Stimulated activated CD4-positive, alpha-beta T cell treated with anti-CD3 and anti-CD28 coated beads, Interleukin-4, amount 100 ng/mL, for 4 hours (primary cell): ENCODE data around the gene LMAN1.

Experiments
- DNase-seq, 2 experiments: peaks; one replicate each; pipeline ENCODE4 v3.0.0-alpha.2; 2020

LMAN1 gene

DNA sequence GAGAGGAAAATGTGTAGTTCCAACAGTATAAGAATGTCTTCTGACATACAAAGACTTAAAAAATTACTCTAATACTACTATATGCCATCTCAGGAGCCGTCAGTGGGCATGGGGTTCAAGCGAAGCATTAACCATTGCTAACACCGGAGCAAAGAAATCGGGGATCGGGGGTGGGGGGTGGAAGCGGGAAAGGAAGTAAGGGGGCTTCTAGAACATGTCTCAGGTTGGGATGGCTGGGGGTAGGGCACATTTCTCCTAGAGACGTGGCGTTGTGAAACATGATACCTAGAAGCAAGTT is 702 bp downstream of the LMAN1 start:
- no peak for DNase-seq

- DNase-seq, result peak in 1 of 2 experiments; percentile 17
Measured at GRCh38 chr18:59357928-59358327, 1.1 kb downstream of the LMAN1 start.

DNA sequence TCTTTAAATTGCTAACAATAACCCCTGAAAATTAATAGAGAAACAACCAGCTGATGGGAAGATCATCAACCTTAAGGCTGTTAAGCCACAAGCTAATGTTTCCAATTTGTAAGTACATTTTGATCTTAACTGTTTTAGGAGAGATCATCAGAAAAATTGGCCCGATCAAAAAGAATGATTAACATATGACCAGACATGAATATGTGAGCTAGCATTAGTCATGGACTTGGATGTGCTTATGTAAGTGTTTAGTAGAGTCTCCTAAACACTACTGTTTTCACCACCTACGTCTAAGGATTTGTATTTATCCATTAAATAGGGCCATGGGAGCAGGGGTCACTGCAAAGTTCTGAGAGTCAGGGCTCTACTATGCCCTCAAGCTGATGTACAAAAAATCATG is 4.3 kb downstream of the LMAN1 start:
- no peak for DNase-seq

DNA sequence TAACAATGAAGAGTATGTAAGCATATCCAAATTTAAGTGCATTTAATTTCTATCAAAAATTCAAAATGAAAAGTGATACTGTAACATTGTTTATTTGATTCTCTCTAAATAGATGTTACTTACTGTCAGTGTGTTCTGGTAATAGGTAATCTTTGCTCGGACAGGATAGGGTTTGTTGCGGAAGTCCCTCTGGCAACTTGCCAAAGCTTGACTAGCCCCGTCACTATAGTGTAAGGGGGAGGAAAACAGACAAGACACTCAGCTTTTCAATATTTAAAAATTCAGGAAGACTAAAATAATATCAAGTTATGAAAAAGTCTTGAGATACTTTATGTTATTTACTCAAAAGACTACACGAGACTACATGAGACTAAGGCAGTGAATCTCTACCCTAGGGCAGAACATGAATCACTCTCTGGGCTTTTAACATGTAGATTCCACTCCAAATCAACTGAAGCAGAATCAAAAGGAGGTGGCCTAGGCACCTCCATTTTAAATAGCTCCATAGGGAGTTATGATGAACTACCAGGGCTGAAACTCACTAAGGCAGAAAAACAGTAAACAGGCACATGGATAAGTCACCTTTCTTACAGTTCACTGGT is 5.9 kb downstream of the LMAN1 start:
- no peak for DNase-seq

DNA sequence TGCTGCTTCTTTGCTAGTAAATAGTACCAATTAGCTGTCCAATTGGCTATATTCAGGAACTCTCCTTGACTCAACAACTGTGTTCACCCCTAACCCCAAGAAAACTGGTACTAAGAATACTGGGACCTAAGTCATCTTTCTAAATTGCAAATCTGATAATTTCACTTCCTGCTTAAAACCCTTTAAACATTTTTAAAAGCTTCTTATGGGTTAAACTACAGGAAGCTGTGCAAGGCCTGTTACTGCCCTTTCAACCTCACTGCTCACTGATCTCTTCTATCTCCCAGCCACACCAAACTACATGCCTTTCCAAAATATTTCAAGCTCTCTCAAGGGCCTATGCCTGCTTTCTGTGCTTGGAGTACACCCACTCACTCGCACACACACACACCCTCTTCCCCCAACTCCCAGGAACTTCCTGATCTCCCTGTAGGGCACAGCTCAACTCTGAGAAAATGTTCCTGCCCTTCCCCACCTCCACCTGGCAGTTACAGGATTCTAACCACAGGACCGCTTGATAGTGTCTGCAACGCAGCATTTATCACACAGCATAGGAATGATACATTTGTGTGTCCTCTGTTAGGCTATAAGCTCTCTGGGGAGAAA is 6.7 kb downstream of the LMAN1 start:
- DNase-seq, result no peak

- DNase-seq, result no peak
Measured at GRCh38 chr18:59345556-59345955, 13.5 kb downstream of the LMAN1 start.

- DNase-seq, result no peak
Measured at GRCh38 chr18:59344996-59345395, 14.1 kb downstream of the LMAN1 start.

DNA sequence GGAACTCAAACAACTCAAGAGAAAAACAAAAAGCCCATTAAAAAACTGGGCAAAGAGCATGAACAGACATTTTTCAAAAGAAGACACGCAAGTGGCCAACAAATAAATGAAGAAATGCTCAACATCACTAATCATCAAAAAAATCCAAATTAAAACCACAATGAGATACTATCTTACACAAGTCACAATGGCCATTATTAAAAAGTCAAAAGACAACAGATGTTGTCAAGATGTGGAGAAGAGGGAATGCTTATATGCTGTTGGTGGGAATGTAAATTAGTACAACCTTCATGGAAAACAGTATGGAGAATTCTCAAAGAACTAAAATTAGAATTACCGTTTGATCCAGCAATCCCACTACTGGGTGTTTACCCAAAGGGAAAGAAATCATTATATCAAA is 15.1 kb downstream of the LMAN1 start:
- DNase-seq, result no peak

GRCh38 chr18:59340817-59341216 is 18.2 kb downstream of the LMAN1 start:
- DNase-seq, result no peak

GRCh38 chr18:59340312-59340711 is 18.8 kb downstream of the LMAN1 start:
- DNase-seq, result no peak

- no peak for DNase-seq
Measured at GRCh38 chr18:59332986-59333385, 26.1 kb downstream of the LMAN1 start.

DNA sequence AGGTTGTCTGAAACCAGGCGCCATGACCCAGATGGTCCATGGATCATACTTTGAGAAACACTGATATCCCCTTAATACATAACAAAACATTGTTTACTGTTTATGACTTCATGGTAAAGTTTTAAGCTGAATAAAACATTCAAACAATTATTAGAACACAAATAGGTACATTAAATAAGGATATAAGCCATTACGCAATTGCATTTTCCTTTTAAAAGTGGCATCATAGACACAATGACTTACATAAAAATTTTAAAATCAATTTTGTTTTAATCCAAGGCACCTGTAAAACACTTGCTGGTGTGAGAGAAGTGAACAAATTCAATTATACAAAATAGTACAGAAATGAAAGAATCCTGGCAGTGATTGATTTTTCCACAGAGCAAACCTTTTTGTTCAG is 30.4 kb downstream of the LMAN1 start:
- DNase-seq, result no peak

GRCh38 chr18:59325965-59326364 is 33.1 kb downstream of the LMAN1 start:
- DNase-seq, result no peak

- DNase-seq, result no peak
Measured at GRCh38 chr18:59324623-59324971, 34.5 kb downstream of the LMAN1 start.

DNA sequence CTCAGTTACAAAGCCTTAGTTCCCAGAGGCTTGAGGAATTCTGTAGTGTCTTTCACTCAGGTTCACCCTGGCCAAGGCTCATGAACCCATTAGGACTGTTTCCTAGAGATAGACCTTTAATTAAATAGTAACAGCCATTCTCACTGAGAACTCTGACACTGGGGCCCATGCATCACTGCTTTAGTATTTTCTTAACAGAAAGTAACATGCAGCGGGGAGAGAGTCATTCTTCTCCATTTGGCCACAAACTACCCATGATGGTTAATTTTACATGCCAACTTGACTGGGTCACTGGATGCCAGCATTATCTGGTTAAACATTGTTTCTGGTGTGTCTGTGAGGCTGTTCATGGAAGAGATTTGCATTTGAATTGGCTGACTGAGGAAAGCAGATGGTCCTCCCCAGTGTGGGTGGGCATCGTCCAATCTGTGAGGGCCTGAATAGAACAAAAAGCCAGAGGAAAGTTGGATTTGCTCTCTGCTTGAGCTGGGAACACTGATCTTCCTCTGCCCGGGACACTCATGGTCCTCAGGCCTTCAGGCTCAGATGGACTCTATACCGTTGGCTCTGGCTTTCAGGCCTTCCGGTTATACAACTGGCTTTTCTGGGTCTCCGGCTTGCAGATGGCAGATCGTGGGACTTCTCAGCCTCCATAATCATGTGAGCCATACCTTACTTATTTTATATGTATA is 35.0 kb downstream of the LMAN1 start:
- DNase-seq, result no peak

DNA sequence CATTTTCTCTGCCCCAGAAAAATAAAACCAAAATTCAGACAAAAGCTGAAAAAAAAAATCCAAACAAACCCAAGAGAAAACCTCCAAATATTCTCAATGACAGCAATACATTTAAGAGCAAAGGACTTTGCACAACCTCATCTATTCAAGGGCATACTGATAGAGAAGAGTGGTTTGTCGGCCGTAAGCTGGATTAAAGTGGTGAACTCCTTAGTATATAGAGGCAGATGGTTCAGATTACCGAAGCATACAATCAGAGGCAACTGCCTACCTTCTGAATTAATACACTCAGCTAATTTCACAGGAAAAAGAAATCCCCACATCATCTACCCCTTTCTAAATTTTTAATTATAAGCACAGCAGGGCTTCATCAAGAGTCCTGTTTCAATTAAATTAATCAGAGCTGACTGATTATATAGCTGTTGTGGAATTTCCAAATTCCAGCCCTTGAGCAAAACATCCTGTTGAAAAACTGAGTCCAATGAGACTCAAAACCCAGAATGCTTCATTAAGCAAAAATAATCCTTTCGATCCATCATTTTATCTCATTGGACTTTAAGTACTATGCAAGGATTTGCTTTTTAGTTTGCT is 40.5 kb downstream of the LMAN1 start, which contains the start of gene CPLX4:
Gene CPLX4, minus strand, starts transcription at position 190 of the 591 bp plus-strand sequence. Its CDS starts 187 bp downstream, at position 3.
- DNase-seq, result no peak

DNA sequence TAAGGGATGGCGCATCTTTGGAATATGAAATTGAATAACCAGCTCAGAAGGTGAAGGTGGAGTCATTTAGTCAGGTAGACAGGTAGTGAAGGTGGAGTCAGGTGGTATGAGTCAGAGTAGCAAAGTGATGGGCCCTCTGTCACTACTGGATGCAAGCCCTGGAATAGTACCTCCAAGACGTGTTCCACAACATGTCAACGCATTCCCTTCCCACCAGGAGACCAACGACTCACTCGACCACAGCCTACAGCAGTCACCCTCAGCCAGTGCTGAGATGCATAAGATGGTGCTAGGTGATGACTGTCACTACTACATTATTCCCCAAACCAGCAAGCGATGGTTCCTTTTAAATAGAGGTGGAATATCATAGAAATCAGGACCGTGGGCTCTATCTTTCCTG is 47.4 kb downstream of the LMAN1 start:
- no peak for DNase-seq

GRCh38 chr18:59308938-59309260 is 50.2 kb downstream of the LMAN1 start:
- no peak for DNase-seq

DNA sequence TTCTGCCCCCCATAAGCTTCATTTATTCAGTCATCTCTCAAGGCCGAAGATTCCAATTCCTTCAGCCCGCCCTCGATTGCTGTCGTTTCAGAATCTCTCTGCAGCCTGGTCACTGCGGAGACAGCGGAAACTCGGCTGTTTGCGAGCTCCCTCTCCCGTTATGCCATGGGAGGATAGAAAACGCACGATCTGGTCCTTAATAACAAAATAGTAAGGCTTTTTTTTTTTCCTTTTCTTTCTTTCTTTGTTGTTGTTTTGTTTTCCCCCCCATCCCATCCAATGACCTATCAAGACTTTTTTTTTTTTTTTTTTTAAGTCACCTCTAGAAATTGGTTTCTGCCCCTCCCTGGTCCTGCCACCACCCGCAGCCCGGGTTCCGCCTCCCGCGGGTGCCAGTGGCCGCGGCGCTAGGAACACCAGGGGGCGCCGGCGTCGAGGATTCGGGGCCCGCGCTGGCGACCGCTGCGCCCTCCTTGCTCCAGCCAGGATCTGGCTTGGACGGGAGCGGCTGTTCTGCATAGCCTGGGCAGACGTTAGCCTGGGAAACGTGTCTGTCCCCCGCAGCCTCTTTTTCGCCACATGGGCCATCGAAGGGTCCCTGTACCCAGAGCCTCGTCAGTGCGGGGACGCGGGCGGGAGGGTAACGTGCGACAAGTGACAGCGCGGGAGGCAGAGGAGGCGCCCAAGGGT is 50.7 kb downstream of the LMAN1 start:
- DNase-seq, result peak; percentile 46 to 77

- DNase-seq, result no peak
Measured at GRCh38 chr18:59306640-59307039, 52.4 kb downstream of the LMAN1 start.

DNA sequence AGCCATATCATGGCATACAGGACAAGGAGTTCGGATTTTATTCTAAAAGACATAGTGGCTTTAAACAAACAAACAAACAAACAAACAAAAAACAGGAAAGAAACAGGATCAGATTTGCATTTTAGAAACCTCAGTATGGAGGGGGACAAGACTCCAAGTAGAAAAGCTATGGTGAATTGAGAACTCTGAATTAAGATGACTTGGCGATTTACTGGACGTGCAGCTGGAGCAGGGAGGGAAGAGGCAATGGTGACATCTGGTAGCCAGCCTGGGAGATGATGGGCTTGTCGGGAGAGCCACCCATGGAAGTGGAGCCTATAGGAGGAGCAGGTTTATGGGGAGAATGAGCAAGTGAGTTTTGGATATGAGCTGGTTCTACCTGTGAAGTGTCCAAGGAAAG is 53.8 kb downstream of the LMAN1 start:
- no peak for DNase-seq

- no peak for DNase-seq
Measured at GRCh38 chr18:59303656-59304195, 55.3 kb downstream of the LMAN1 start.

DNA sequence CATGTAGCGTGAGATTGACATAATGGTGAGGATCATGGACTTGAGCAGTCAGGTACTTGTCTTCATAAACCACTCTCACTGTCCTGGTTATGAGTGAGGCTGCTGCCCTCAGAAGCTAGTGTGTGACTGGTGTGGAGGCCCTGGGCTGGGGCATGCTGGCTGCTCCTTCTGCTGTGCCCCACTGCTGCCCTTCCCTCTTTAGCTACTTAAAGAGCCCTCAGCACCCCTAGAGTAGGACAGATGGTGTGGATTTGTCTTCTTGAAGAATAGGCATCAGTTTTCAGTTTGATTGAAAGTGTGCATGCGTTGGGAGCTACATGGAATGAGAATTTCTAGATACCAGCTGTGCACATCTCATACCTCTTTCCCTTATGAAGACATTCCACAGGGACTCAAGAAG is 56.1 kb downstream of the LMAN1 start:
- DNase-seq, result no peak

DNA sequence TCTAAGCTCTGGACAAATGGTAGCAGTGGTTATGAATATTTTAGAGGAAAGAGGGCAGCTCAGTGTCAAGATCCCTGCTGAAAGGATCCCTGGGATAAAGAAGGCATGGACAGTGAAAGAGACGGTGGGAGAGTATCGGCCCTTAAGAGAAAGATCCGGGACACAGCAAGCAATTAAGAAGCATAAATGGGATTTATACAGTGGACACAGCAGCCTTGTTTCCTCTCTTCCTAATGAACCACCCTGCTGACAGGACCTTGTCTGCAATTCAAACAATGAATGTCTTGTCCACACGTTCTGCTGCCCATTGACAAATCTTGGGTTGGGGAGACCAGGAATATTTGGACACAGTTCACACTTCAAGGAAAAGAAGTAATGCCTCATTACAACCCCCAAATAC is 57.1 kb downstream of the LMAN1 start:
- DNase-seq, result no peak
